Stimulated activated CD8-positive, alpha-beta memory T cell treated with anti-CD3 and anti-CD28 coated beads, Interleukin-4, amount 100 ng/mL, for 24 hours (primary cell): ENCODE measurements around the gene CENPB.

Source experiments
- DNase-seq: peaks from one replicate; pipeline ENCODE4 v3.0.0-alpha.2; 2020; ENCODE audit warnings: low read depth

CENPB gene

DNA sequence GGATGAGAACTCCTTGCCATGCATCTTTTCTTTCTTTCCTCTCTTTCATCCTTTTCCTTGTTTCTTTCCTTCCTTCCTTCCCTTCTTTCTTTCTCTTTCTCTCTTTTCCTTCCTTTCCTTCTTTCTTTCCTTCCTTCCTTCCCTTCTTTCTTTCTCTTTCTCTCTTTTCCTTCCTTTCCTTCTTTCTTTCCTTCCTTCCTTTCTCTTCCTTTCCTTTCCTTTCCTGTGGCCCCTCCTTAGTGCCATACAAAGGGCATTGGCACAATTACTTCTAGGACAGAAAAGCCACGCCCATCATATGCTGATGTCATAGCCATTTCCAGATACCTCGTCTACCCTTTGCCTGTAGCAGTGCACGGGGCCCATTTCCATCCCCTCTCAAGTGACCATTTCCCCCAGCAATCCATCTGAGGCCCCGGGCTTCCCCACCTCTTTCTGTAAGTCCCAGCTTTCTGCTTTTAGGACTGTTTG lies 2.2 kb upstream of the CENPB start:
- DNase-seq, result no peak

DNA sequence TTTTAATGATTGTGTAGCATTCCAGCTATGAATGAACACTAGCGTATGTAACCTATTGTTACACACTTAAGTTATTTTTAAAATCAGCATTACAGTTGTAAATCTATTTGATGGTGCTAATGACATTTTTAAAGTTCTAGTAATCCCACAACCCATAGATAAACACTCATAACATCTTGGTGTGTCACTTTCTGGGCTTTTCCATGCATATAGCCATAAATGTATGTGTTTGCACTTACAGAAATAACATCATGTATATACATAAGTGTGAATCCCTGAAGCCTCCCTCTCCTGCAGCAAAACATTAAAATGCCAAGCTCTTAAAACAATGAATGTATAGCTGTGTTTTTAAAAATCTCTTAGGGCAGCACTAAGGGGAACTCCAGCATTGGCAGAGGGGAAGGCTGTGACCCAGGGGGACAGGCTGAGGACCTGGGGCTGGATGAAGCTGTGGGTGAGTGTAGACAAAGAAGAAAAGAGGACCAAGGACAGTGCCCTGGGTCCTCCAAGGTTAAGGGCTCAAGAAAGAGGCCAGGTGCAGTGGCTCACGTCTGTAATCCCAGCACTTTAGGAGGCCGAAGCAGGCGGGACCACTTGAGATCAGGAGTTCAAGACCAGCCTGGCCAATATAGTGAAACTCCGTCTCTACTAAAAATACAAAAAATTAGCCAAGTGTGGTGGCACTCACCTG lies 929 bp upstream of the CENPB start:
- DNase-seq, result no peak

DNA sequence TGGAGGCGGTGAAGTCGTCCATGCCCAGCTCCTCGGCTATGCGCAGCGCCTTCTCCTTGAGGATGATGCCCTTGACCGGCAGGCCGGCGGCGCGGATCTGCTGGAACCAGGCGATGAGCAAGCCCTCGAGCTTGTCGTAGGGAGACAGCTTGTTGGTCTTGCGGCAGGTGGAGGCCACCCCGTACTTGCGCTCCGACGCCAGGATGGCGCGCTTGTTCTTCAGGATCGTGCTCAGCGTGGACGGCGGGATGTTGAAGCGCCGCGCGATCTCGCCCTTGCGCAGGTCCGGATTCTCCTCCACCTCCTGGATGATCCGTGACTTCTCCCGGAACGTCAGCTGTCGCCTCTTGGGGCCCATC lies 435 bp downstream of the CENPB start:
- no peak for DNase-seq

DNA sequence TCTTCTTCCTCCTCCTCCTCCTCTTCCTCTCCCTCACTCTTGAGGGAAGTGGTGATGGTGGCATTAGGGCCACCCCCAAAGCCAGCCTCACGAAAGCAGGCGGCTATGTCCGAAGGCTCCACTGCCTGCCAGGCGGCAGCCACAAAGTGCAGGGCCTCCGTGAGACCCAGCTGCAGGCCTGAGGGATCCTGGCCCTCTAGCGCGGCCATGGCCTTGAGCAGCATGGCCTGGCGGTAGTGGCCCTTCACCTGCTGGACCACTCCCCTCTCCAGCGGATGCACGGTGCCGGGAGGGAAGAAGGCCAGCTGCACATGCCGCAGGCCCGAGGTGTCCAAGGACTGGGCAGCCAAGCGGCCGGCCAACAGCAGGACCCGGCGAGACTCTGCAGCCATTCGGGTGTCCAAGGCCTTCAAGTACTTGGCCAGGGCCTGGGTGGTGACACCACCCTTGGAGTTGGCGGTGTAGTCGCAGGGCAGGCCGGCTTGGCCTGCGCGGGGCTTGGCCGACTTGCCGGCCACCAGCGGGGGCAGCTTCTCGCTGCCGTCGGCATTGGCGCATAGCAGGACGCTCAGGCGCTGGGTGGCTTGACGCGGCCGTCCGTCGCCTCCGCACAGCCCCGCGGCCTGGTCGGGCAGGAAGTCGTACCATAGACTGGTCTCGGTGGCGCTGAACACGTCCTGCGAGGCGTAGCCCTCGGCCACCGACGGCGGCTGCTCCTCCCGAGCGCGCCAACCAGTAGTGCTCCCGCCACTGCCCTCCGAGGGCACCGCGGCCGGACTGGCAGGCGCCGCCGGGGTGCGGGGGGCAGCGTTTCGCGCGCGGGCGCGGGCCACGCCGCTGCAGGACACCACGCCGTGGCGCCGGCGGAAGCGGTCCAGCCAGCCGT lies 1.1 kb downstream of the CENPB start:
- DNase-seq, result no peak

- DNase-seq, result no peak
Observed at GRCh38 chr20:3784863-3785239, 1.7 kb downstream of the CENPB start.

- DNase-seq, result no peak
Observed at GRCh38 chr20:3784216-3784853, 2.2 kb downstream of the CENPB start.

DNA sequence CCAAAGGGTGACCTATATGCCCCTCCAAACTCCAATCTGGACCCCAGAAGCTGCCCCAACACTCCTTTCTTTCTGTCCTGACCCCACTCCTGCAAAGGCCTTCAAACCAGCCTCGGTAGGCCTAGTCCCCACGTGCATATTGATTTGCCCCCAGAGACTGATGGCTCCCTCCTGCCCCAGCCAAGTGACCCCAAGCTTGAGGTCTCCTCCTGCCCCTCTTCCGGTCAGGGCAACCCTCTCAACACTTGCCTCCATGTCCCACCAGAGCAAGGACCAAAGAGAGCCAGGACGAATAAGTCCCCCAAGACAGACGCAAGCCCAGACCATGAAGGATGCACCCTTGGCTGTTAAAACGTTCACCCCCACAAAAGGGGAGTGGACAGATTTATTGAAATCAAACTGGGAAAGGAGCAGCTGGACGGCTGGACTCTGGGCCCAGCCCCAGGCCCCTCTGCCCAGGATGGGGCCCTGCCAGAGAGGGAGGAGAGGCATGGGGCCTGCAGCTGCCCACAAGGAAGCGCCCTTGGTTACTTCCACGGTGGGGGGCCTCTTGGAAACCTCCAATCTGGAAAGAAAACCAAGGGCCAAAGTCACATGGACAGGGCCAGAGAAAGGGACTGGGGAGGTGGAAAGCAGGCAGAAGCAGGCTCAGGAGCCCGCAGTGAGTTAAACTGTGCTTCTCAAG lies 2.9 kb downstream of the CENPB start:
- no peak for DNase-seq

DNA sequence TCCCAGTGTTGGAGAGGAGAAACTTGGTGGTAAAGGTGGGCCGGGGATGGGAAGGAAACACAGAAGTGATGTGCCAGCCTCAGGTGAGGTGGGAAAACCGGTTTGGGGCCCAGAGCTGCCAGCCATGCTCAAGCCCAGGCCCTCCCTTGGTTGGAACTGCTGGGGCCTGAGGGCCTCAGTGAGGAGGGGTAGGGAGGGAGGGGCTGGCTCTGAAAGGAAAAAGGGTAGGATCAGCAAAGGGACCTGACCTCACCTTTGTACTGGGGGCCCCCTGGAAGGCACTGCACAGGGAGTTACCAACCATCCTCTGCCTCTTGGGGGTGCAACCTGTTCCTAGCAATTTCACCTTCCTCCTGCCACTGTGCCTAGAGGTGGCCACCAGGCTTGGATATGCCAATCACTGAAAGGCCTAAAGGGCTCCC lies 3.5 kb downstream of the CENPB start:
- DNase-seq, result no peak

- no peak for DNase-seq
Observed at GRCh38 chr20:3782597-3782996, 3.9 kb downstream of the CENPB start.

- no peak for DNase-seq
Observed at GRCh38 chr20:3781153-3781910, 5.2 kb downstream of the CENPB start, which contains the start of gene SPEF1. Gene SPEF1, minus strand, starts transcription at chr20:3781448. Its CDS starts 161 bp downstream, at chr20:3781287.

GRCh38 chr20:3778976-3779375 lies 7.6 kb downstream of the CENPB start:
- no peak for DNase-seq

GRCh38 chr20:3777716-3778629 lies 8.6 kb downstream of the CENPB start:
- DNase-seq, result peak; percentile 42

DNA sequence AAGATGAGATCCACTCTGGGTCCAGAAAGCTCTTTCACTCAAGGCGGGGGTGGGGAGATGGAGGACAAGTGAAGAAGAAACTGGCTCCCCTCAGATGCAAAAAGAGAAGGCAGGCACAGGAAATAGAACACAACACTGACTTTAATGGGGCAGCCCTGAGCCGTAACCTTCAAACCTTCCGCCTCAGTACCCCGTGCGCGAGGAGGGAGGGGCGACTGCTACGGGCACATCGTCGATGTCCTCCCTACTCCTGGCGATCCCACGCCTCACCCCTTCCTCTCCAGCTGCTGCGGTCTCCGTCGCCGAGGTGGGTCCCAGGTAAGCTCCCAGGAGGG lies 9.2 kb downstream of the CENPB start:
- no peak for DNase-seq

DNA sequence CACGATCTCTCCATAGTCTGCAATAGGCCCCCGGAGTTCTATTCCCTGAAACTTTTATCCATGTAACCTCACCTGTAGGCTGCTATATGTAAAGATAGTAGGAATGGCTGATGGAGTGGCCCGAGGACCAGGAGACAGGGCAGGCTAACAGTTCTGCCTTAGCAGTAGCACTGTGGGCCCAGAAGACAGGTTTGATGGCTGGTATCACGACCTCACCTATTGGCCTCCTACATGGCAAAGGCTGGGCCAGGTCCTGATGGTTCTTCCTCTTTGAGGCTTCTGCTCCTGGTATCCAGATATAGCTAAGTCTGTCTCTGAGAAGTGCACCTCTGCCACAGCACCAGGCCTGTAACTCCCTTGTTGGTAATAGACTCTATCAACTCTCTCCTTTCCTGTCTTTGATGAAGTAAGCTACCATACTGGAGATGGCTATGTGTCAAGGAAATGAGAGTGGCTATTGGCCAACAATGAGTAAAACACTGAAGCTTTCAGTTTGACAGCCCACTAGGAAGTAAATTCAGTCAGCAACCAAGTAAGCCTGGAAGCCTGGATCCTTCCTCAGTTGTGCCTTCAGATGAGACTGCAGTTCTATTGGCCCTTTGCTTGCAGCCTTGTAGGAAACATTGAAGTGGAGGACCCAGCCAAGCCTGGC lies 11.0 kb downstream of the CENPB start:
- DNase-seq, result no peak

GRCh38 chr20:3771552-3772058 lies 14.9 kb downstream of the CENPB start:
- no peak for DNase-seq

DNA sequence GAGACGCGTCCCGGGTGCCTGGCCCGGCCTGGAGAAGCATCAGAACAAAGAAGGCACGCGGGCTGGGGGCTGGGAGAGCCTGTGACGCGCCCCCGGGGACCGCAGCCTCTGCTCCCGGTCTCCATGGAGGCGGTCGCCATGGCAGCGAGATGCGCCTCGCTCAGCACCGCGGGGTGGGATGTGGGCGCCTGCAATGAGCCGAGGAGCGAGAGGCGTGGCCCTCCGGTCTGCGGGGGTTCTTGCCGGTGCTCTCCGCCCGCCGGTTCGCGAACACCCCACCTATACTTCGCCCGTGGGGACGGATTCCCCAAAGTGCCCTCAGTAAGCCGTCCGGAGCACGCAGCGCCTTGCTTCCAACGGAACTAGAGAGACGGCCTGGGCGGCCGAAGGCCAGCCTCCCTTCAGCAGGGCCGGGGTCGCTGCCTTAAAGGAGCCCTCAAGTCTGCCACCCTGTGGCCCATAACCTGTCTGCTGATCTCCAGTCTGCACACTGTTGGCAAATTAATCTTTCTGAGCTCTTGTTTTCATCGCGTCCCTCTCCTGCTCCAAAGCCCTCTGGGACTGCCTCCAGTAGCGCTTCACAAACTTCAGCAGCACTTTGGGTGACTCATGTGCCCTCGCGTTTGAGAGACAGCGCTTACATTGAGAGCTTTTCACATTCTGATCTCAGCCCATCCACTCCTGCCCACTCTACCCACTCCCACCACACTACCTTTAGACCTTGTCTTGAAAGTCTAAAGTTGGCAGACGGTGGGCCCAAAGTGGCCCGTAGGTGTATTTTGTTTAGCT lies 18.0 kb downstream of the CENPB start:
- peak; percentile 70 for DNase-seq

- DNase-seq, result peak; percentile 94
Observed at GRCh38 chr20:3767427-3768341, 18.9 kb downstream of the CENPB start, which contains the start of gene ADISSP. Gene ADISSP, minus strand, starts transcription at chr20:3767753. Its CDS starts 7,653 bp downstream, at chr20:3760100.

- DNase-seq, result no peak
Observed at GRCh38 chr20:3767110-3767426, 19.5 kb downstream of the CENPB start.
